Measurements from ENCODE around the gene OR13A1.

DNA sequence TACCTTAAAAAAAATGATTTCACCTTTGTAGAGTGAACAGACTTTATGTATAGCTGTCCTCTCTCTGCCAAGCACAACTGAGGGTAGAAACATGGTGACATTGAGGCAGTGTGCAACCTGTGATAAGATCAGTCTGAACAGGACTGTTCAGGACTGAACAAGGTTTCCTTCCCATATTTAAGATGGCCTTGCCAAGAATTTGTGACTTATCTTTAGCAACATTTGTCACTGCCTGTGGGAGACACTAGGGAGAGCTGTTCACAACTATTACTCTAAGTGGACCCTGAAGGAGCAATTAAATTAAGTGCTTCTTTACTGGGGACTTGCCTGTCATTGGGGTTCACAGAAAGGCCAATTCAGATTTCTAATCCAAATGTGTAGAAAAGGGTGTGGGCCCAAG is 6.7 kb downstream of the OR13A1 start:
- TF ChIP-seq, protein P1, sequence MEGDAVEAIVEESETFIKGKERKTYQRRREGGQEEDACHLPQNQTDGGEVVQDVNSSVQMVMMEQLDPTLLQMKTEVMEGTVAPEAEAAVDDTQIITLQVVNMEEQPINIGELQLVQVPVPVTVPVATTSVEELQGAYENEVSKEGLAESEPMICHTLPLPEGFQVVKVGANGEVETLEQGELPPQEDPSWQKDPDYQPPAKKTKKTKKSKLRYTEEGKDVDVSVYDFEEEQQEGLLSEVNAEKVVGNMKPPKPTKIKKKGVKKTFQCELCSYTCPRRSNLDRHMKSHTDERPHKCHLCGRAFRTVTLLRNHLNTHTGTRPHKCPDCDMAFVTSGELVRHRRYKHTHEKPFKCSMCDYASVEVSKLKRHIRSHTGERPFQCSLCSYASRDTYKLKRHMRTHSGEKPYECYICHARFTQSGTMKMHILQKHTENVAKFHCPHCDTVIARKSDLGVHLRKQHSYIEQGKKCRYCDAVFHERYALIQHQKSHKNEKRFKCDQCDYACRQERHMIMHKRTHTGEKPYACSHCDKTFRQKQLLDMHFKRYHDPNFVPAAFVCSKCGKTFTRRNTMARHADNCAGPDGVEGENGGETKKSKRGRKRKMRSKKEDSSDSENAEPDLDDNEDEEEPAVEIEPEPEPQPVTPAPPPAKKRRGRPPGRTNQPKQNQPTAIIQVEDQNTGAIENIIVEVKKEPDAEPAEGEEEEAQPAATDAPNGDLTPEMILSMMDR (conservative IDR thresholded peaks at IDR 0.05), result peak; percentile 52
- TF ChIP-seq EZH2 (IDR thresholded peaks at IDR 0.05; ENCODE audit: low read depth), result no peak

Measured in PC-9 (cell line).